Activated gamma-delta T cell (primary cell): Measurements from ENCODE around the gene RPS6KA2.
A peak's percentile ranks its signal among the peaks of the same experiment; 100 is the strongest.

Experiments used
- DNase-seq: peaks from one replicate; lab custom pipeline; 2025; lab: John Stamatoyannopoulos, UW

RPS6KA2 gene

GRCh38 chr6:166501246-166501645 lies 125.8 kb downstream of the RPS6KA2 start:
- DNase-seq, result no peak

GRCh38 chr6:166500246-166500645 lies 126.8 kb downstream of the RPS6KA2 start:
- no peak for DNase-seq

- DNase-seq, result no peak
These were observed 127.5 kb downstream of the RPS6KA2 start for GRCh38 chr6:166499350-166500163.

- no peak for DNase-seq
These were observed 128.2 kb downstream of the RPS6KA2 start for GRCh38 chr6:166498661-166499349.

GRCh38 chr6:166498228-166498627 lies 128.8 kb downstream of the RPS6KA2 start:
- no peak for DNase-seq

- DNase-seq, result no peak
These were observed 129.8 kb downstream of the RPS6KA2 start for GRCh38 chr6:166497087-166497899.

GRCh38 chr6:166496460-166496859 lies 130.6 kb downstream of the RPS6KA2 start:
- DNase-seq, result no peak

GRCh38 chr6:166495487-166496314 lies 131.3 kb downstream of the RPS6KA2 start:
- DNase-seq, result no peak

GRCh38 chr6:166494757-166495486 lies 132.1 kb downstream of the RPS6KA2 start:
- no peak for DNase-seq

GRCh38 chr6:166494101-166494441 lies 133.0 kb downstream of the RPS6KA2 start:
- no peak for DNase-seq

GRCh38 chr6:166493427-166494100 lies 133.5 kb downstream of the RPS6KA2 start:
- no peak for DNase-seq

GRCh38 chr6:166492092-166492741 lies 134.8 kb downstream of the RPS6KA2 start:
- no peak for DNase-seq

- DNase-seq, result no peak
These were observed 136.2 kb downstream of the RPS6KA2 start for GRCh38 chr6:166490671-166491500.

- DNase-seq, result no peak
These were observed 137.5 kb downstream of the RPS6KA2 start for GRCh38 chr6:166489301-166490155.

- no peak for DNase-seq
These were observed 138.3 kb downstream of the RPS6KA2 start for GRCh38 chr6:166488701-166489100.

- peak; percentile 48 for DNase-seq
These were observed 138.9 kb downstream of the RPS6KA2 start for GRCh38 chr6:166488076-166488685.

GRCh38 chr6:166487148-166487547 lies 139.9 kb downstream of the RPS6KA2 start:
- no peak for DNase-seq

GRCh38 chr6:166486536-166486880 lies 140.5 kb downstream of the RPS6KA2 start:
- no peak for DNase-seq
